D721Med (cell line): ENCODE measurements around the gene MFSD12.

Source experiments
- DNase-seq: peaks from one replicate; pipeline ENCODE4 v3.0.0; 2011; ENCODE audit warnings: low spot score; ENCODE audit not compliant: insufficient read length
- FAIRE-seq: peaks from 2 replicates; lab custom pipeline; 2011; peaks lifted over from hg19 to GRCh38; lab: Jason Lieb, UNC
- CTCF ChIP-seq: IDR thresholded peaks from 2 replicates; pipeline ENCODE4 v1.5.1; 2012; ENCODE audit warnings: mild to moderate bottlenecking, control low read depth; ENCODE audit not compliant: insufficient read depth; ENCODE audit errors: missing control alignments

MFSD12 gene

DNA sequence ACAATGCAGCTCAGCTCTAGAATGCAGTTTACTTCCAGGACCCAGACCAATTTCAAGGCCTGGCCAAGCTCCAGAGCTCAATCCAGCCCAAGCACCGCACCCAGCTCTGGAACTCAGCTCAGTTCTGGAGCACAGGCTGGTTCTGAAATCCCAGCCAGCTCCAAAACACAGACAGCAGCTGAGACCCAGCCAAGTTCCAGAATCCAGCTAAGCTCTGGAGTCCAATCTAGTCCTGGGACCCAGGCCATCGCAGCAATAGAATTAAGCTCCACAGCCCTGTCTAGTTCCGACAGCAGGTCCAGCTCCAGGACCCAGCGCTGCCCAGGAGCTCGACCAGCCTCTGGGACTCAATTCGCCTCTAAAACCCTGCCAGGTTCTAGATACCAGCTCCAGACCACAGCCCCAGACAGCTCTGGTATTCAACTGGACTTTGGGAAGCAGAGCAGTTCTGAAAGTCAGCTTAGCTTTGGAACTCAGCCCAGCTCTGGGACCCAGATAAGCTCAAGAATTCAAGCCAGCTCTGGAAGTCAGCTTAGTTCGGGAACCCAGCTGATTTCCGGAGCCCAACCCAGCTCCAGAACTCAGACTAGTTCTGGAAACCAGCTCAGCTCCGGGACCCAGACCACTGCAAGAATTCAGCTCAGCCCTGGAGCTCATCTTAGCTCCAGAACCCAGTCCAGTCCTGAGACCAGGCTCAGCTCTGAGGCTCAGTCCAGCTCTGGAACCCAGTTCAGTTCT, 34.7 kb upstream of the MFSD12 start:
- no peak for DNase-seq
- FAIRE-seq, result no peak
- no peak for TF ChIP-seq CTCF

- DNase-seq, result no peak
- no peak for TF ChIP-seq CTCF
- FAIRE-seq, result no peak
Observed at GRCh38 chr19:3590991-3591659, 33.7 kb upstream of the MFSD12 start.

- FAIRE-seq (no peak), DNase-seq (no peak)
- TF ChIP-seq CTCF, result no peak
Observed at GRCh38 chr19:3589949-3590348, 32.6 kb upstream of the MFSD12 start.

DNA sequence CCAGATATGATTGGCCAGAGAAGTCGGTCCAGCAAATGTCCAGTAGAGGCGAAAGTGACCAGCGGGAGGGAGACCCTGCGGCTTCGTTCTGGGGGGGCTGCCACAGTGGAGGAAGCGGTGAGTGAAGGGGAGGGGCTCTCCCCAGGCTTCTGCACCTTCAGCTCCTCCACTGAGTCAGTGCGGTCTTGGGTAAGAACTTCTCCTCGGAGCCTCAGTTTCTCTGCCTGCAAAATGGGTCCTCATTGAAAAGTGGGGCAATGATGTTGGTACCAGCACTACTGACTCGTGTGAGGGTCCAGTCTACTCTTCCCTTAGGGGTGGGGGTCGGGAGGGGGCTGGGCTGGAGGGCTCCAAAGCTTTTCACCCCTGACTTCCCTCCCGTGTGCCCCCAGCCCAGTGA, 32.1 kb upstream of the MFSD12 start:
- FAIRE-seq (no peak), DNase-seq (no peak)
- TF ChIP-seq CTCF, result no peak

- no peak for DNase-seq
- TF ChIP-seq CTCF, result no peak
- FAIRE-seq, result no peak
Observed at GRCh38 chr19:3586707-3587346, 29.4 kb upstream of the MFSD12 start.

- DNase-seq (peak; percentile 83), FAIRE-seq (no peak)
- peak; percentile 43 for TF ChIP-seq CTCF
Observed at GRCh38 chr19:3586127-3586626, 28.8 kb upstream of the MFSD12 start.
